ENCODE results near the gene NOTCH1. TPM values are rescaled to one million over a fixed set of nuclear protein-coding genes. Genes with fewer than 3 reads are reported as not detected.

Gene NOTCH1
- total RNA-seq, 3 donors from 2014 or later (not counting 1 experiment from before 2014, with no cell fraction given): 126 to 228 (median 192) TPM

GRCh38 chr9:136572003-136572827 lies 26.4 kb upstream of the NOTCH1 start:
- H3K27ac ChIP-seq (ENCODE audit: low read length): peak overlapping the region; percentile 73
- intact Hi-C loops (cut with micrococcal nuclease): loop anchor here (5.0 kb wide), 1 partner anchor 35 kb away; no protein-coding TSS in a partner anchor
- no peak for TF ChIP-seq CTCF (IDR thresholded peaks at IDR 0.05)
- WGBS (ENCODE audit: insufficient coverage): 63% methylated on average over 17 of the region's 17 CpGs
- no peak overlapping the region for H3K4me3 ChIP-seq (ENCODE audit: low read length)
- H3K27me3 ChIP-seq (ENCODE audit: control insufficient read depth, insufficient read depth, low read length): no peaks in the 10 kb centered on the region
- no peaks in the 10 kb centered on the region for H3K9me3 ChIP-seq (ENCODE audit: control insufficient read depth, insufficient read depth, low read length)
- DNase-seq (peak; percentile 53 to 55), ATAC-seq (peak; percentile 92 to 94 (median 94))
- H3K36me3 ChIP-seq (ENCODE audit: control insufficient read depth, insufficient read depth, low read length): no peaks in the 10 kb centered on the region
- no peaks in the 10 kb centered on the region for H3K9me3 Mint-ChIP-seq
- H3K36me3 Mint-ChIP-seq: no peaks in the 10 kb centered on the region
- H3K4me1 Mint-ChIP-seq: peaks cover 47 to 59% of the 10 kb centered on the region in 2 donors
- H3K4me1 ChIP-seq (ENCODE audit: control insufficient read depth, insufficient read depth, low read length): peaks cover 97% of the 10 kb centered on the region
- H3K27ac Mint-ChIP-seq: peak overlapping the region; percentile 90 to 93
- peak overlapping the region; percentile 72 for H3K4me3 Mint-ChIP-seq
- H3K27me3 Mint-ChIP-seq (ENCODE audit: low read depth in 2 of 2): no peaks in the 10 kb centered on the region

DNA sequence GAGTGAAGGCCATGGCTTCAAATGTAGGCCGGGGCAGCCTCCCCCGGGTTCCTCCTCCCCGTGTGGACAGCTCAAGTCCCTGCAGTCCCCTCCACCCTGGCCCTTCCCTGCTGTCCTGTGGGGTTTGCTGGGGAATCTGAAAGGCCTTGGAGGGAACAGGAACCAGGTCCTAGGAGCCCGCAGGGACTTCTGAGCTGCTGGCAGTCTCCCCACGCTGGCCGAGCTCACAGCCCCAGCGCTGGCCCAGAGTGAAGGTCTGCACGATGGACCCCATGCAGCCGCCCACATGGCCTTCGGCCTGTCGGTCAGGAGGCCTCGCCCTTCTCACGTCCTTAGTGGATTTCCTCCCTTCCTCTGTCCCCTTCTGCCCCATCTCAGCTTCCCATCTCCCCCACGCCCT lies 25.7 kb upstream of the NOTCH1 start:
- Mint-ChIP-seq H3K27me3 (ENCODE audit: low read depth in 2 of 2) (no peaks in the 10 kb centered on the region), H3K27ac (peak overlapping the region; percentile 90 to 93), H3K4me1 (peaks cover 47 to 63% of the 10 kb centered on the region in 2 donors), H3K4me3 (peak overlapping the region; percentile 71), H3K36me3 (no peaks in the 10 kb centered on the region), H3K9me3 (no peaks in the 10 kb centered on the region)
- WGBS (ENCODE audit: insufficient coverage): 75% methylated on average over 14 of the region's 14 CpGs
- Histone ChIP-seq H3K27me3 (ENCODE audit: control insufficient read depth, insufficient read depth, low read length) (no peaks in the 10 kb centered on the region), H3K27ac (ENCODE audit: low read length) (peak overlapping the region; percentile 73), H3K9me3 (ENCODE audit: control insufficient read depth, insufficient read depth, low read length) (no peaks in the 10 kb centered on the region), H3K4me1 (ENCODE audit: control insufficient read depth, insufficient read depth, low read length) (peaks cover 97% of the 10 kb centered on the region), H3K36me3 (ENCODE audit: control insufficient read depth, insufficient read depth, low read length) (no peaks in the 10 kb centered on the region), H3K4me3 (ENCODE audit: low read length) (no peak overlapping the region)
- DNase-seq (no peak), ATAC-seq (no peak)
- intact Hi-C loops (cut with micrococcal nuclease): loop anchor here (5.0 kb wide), 1 partner anchor 34 kb away; no protein-coding TSS in a partner anchor
- TF ChIP-seq CTCF (IDR thresholded peaks at IDR 0.05): no peak

GRCh38 chr9:136570916-136571315 lies 25.1 kb upstream of the NOTCH1 start:
- H3K27ac ChIP-seq (ENCODE audit: low read length): peak overlapping the region; percentile 73
- H3K4me1 ChIP-seq (ENCODE audit: control insufficient read depth, insufficient read depth, low read length): peaks cover 97% of the 10 kb centered on the region
- Mint-ChIP-seq H3K27ac (peak overlapping the region; percentile 90 to 93), H3K4me3 (peak overlapping the region; percentile 21), H3K36me3 (no peaks in the 10 kb centered on the region), H3K4me1 (peaks cover 51 to 66% of the 10 kb centered on the region in 2 donors), H3K27me3 (ENCODE audit: low read depth in 2 of 2) (no peaks in the 10 kb centered on the region), H3K9me3 (no peaks in the 10 kb centered on the region)
- H3K27me3 ChIP-seq (ENCODE audit: control insufficient read depth, insufficient read depth, low read length): no peaks in the 10 kb centered on the region
- WGBS (ENCODE audit: insufficient coverage): 91% methylated on average over 19 of the region's 19 CpGs
- intact Hi-C loops (cut with micrococcal nuclease): loop anchor here (5.0 kb wide), 1 partner anchor 34 kb away; no protein-coding TSS in a partner anchor
- H3K36me3 ChIP-seq (ENCODE audit: control insufficient read depth, insufficient read depth, low read length): no peaks in the 10 kb centered on the region
- ATAC-seq (no peak), DNase-seq (no peak)
- H3K9me3 ChIP-seq (ENCODE audit: control insufficient read depth, insufficient read depth, low read length): no peaks in the 10 kb centered on the region
- H3K4me3 ChIP-seq (ENCODE audit: low read length): no peak overlapping the region
- TF ChIP-seq CTCF (IDR thresholded peaks at IDR 0.05): no peak
